Measurements from ENCODE around the gene FAM234B. TPM values are rescaled to one million over a fixed set of nuclear protein-coding genes. Genes with fewer than 3 reads are reported as not detected.

FAM234B gene, protein sequence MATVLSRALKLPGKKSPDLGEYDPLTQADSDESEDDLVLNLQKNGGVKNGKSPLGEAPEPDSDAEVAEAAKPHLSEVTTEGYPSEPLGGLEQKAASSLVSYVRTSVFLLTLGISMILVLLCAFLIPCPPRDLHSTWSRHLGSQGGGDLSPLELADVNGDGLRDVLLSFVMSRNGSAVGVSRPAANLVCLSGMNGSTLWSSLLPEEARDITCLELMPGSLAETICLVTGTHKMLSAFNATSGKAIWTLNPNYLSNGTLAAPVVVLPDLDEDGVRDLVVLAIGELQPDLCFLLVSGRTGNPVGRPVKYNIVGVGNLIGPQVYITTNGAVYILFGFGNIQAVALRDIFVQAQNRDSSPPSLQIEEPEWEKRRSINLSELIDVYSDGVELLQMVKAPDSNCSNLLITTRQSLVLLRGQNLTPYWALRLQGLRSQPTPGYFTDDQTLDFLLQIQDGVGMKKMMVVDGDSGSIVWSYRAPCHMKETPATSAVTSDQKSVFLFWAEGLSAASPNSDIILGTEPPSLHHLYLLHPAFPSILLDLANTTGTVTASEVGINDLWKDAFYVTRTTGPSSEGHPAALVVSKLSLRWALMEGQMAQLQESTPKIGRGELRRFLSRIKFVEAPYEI
- total RNA-seq: 4.0 and 4.1 TPM in 2 replicates
- polyA plus RNA-seq: 0.66 and 0.85 TPM in 2 replicates

DNA sequence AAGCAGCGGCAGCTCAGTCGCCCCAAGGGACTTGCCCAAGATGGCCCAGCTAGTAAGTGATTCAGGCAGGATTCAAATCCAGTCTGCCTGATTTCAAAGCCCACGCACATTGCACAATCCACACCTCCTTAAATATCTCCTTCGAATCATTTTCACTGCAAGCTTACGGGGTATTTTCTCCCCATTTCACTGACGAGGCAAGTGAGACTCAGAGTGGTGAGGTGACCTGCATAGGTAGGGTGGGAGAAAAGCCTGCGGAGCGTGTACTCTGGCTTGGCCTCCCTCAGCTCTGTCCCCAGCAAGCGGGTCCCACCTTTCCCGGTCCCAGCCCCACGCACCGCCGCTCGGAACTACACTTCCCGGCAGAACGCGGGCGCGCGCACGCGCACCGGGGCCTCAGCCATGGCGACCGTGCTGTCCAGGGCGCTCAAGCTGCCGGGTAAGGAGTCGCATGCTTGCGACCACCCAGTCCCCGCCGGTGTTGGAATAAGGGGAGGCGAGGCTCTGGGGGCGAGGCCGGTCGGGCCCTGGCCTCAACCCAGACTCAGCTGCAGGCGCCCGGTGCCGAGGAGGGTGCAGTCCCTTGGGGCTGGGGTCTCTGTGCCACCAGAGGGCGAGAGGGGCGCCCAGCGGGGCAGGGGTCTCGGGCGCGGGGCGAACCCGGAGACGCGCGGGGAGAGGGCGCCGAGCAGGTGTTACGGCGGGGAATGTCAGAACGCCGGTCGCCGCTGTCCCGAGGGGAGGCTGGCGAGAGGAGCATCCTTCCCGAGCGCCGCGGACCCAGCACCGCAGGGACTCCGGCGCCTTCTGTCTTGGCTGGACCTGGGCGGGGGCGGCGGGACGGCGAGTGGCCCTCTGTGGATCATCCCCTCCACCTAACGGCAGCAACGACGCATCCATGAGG is at the start of gene FAM234B:
Gene FAM234B (plus strand): TSS at position 380 of the 904 bp plus-strand sequence. CDS start 23 bp downstream, at position 403.
- H2AFZ ChIP-seq: peak within 1 kb of the TSS; percentile 98
- H3K27me3 ChIP-seq: no peaks in the 10 kb centered on the region
- H3K4me3 ChIP-seq: peak within 1 kb of the TSS; percentile 92
- TF ChIP-seq EZH2 (IDR thresholded peaks at IDR 0.05; ENCODE audit: borderline replicate concordance): no peak
- no peak for TF ChIP-seq EZH2phosphoT487 (IDR thresholded peaks at IDR 0.05; ENCODE audit: low read depth, severe bottlenecking, unreplicated experiment)
- TF ChIP-seq, protein P1, sequence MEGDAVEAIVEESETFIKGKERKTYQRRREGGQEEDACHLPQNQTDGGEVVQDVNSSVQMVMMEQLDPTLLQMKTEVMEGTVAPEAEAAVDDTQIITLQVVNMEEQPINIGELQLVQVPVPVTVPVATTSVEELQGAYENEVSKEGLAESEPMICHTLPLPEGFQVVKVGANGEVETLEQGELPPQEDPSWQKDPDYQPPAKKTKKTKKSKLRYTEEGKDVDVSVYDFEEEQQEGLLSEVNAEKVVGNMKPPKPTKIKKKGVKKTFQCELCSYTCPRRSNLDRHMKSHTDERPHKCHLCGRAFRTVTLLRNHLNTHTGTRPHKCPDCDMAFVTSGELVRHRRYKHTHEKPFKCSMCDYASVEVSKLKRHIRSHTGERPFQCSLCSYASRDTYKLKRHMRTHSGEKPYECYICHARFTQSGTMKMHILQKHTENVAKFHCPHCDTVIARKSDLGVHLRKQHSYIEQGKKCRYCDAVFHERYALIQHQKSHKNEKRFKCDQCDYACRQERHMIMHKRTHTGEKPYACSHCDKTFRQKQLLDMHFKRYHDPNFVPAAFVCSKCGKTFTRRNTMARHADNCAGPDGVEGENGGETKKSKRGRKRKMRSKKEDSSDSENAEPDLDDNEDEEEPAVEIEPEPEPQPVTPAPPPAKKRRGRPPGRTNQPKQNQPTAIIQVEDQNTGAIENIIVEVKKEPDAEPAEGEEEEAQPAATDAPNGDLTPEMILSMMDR (IDR thresholded peaks at IDR 0.05; ENCODE audit: poor library complexity): peak; percentile 36
- H3K4me2 ChIP-seq: peak within 1 kb of the TSS; percentile 85
- peaks cover 3% of the 10 kb centered on the region for H3K79me2 ChIP-seq
- no peak within 1 kb of the TSS for H3K27ac ChIP-seq
- peak; percentile 80 for DNase-seq (ENCODE audit: low spot score)
- no peaks in the 10 kb centered on the region for H3K9me2 ChIP-seq (replicated peaks; ENCODE audit: insufficient read depth)
- no peaks in the 10 kb centered on the region for H3K9me3 ChIP-seq (ENCODE audit: low read depth)
- H3K4me1 ChIP-seq (ENCODE audit: insufficient read depth): peaks cover 17% of the 10 kb centered on the region
- 8% methylated on average over 53 of the region's 74 CpGs for WGBS (ENCODE audit: low lambda C conversion rate, missing lambda C conversion rate)
- no peaks in the 10 kb centered on the region for H4K20me1 ChIP-seq (ENCODE audit: insufficient read depth, poor library complexity, severe bottlenecking)
- H3K36me3 ChIP-seq (replicated peaks; ENCODE audit: insufficient read depth, low read depth): no peaks in the 10 kb centered on the region

DNA sequence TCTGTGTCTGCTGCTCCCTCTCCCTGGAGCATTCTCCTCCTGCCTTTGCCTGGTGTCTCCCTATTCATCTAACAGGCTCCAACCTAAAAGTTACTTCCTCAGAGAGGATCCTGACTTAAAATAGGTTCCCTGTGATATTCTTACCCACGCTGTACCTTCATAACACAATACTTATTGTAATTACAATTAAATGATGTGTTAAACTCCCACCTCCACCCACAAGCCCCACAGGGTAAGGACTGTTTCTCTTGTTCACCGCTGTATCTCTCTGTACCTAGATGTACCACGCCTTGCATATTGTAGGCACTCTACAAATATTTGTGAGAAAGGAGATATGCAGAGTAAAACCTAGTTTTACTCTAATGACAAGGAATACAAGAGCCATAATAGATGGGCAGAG is 49.1 kb upstream of the FAM234B start:
- H3K79me2 ChIP-seq: peaks cover 72% of the 10 kb centered on the region
- H4K20me1 ChIP-seq (ENCODE audit: insufficient read depth, poor library complexity, severe bottlenecking): peaks cover 15% of the 10 kb centered on the region
- H3K4me1 ChIP-seq (ENCODE audit: insufficient read depth): peaks cover 33% of the 10 kb centered on the region
- no peak for DNase-seq (ENCODE audit: low spot score)
- H3K4me2 ChIP-seq: no peak overlapping the region
- H3K27me3 ChIP-seq: no peaks in the 10 kb centered on the region
- H3K9me3 ChIP-seq (ENCODE audit: low read depth): no peaks in the 10 kb centered on the region
- H3K9me2 ChIP-seq (replicated peaks; ENCODE audit: insufficient read depth): no peaks in the 10 kb centered on the region
- H3K27ac ChIP-seq: no peak overlapping the region
- H2AFZ ChIP-seq: no peak overlapping the region
- 97% methylated on average over 3 of the region's 3 CpGs for WGBS (ENCODE audit: low lambda C conversion rate, missing lambda C conversion rate)
- TF ChIP-seq, protein P1 (IDR thresholded peaks at IDR 0.05; ENCODE audit: poor library complexity): no peak
- no peak for TF ChIP-seq EZH2phosphoT487 (IDR thresholded peaks at IDR 0.05; ENCODE audit: low read depth, severe bottlenecking, unreplicated experiment)
- no peak for TF ChIP-seq EZH2 (IDR thresholded peaks at IDR 0.05; ENCODE audit: borderline replicate concordance)
- no peak overlapping the region for H3K4me3 ChIP-seq
- H3K36me3 ChIP-seq (replicated peaks; ENCODE audit: insufficient read depth, low read depth): no peaks in the 10 kb centered on the region

DNA sequence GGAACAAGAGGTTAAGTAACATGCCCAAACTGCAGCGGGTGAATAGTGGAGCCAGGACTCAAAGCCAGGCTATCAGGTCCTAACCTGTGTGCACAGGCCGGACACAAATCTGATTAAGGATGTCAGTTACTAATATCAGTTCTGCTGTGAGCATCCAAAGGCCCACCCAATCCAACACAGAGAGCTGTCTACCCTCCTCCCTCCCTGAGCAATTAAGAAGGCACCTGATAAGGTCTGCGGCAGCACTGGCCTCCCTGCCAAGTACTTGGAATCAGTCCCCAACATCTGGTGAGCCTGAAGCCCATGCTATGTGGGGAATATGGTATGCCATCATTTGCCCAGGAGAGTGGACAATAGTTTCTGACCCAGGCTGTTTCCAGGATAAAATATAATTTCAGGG is 48.0 kb upstream of the FAM234B start:
- Histone ChIP-seq H3K4me2 (no peak overlapping the region), H4K20me1 (ENCODE audit: insufficient read depth, poor library complexity, severe bottlenecking) (peaks cover 15% of the 10 kb centered on the region), H3K9me3 (ENCODE audit: low read depth) (no peaks in the 10 kb centered on the region), H3K4me1 (ENCODE audit: insufficient read depth) (peaks cover 22% of the 10 kb centered on the region), H3K36me3 (replicated peaks; ENCODE audit: insufficient read depth, low read depth) (no peaks in the 10 kb centered on the region), H2AFZ (no peak overlapping the region), H3K27ac (no peak overlapping the region), H3K4me3 (no peak overlapping the region), H3K79me2 (peaks cover 68% of the 10 kb centered on the region), H3K27me3 (no peaks in the 10 kb centered on the region), H3K9me2 (replicated peaks; ENCODE audit: insufficient read depth) (no peaks in the 10 kb centered on the region)
- WGBS (ENCODE audit: low lambda C conversion rate, missing lambda C conversion rate): 74% methylated on average over 3 of the region's 3 CpGs
- DNase-seq (ENCODE audit: low spot score): no peak
- TF ChIP-seq EZH2 (IDR thresholded peaks at IDR 0.05; ENCODE audit: borderline replicate concordance) (no peak), EZH2phosphoT487 (IDR thresholded peaks at IDR 0.05; ENCODE audit: low read depth, severe bottlenecking, unreplicated experiment) (no peak)
- TF ChIP-seq, protein P1 (IDR thresholded peaks at IDR 0.05; ENCODE audit: poor library complexity): no peak
